ENCODE measurements around the gene DNAJC19.
A peak's percentile ranks its signal among the peaks of the same experiment; 100 is the strongest.
"Not testable (repeated sequence)": the region's sequence is repeated elsewhere in the genome, so short reads cannot be mapped to it uniquely, and the experiment has no call there.

DNAJC19 gene

DNA sequence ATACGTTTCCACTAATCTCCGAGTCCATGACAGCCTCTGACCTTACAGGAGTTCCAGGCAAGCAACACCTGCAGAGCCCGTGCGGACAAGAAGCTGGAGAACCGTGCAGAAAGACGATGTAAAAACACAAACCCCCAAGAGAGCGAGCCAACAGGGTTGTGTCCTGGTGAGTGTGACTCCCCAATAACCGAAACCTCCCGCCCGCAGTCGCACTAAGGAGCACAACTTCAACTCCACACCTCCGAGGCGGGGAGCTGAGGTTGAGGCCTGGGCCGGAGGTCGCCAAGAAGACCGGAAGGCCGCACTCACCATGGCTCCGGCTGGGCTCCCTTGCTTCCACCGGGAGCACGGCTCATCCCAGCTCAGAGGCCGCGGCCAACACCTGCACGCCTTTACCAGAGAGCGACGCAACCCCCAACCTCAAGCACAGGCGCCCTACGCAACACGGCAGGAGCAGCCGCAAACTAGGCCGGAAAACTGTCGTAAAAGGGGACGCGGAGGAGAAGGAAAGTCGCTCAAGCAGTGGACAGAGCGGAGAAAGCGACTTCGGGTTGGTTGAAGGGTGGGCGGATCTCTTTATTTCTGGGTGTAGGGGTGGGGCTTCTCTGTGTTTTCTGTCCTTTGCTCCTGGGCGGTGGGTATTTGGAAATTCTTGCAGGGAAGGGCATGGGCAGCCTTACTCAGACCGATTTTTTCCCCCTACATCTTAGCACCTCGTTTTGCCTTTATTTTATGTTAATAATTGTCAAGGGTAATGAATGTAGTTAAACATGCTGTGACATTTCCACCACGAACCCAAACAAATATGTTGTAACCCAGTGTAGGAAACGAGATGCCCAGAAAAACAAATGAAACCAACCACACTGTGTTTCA, at the start of gene DNAJC19:
Gene DNAJC19, minus strand, starts transcription at position 446 of the 873 bp plus-strand sequence. Its CDS starts 134 bp downstream, at position 312.
- peak; percentile 94 for DNase-seq (ENCODE audit: low spot score)

DNA sequence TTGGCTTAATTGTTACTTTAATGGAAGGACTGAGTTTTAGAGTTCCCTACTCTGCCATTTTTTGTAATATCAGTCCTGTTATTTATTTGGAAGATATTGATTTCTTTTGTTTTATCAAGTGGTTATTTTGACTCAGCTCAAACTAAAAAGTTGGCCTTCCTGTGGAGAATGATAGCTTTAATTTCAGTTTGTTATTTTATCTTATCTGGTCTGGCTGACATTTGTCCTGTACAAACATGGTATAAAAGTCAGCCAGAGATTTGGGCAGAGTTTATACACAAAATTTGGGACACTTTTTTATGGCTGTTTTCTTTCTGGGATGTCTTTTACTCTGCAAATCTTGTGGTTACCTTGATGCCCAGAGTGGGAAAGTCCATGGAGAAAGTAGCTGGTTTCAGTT, 41.4 kb upstream of the DNAJC19 start:
- no peak for DNase-seq (ENCODE audit: low spot score)

DNA sequence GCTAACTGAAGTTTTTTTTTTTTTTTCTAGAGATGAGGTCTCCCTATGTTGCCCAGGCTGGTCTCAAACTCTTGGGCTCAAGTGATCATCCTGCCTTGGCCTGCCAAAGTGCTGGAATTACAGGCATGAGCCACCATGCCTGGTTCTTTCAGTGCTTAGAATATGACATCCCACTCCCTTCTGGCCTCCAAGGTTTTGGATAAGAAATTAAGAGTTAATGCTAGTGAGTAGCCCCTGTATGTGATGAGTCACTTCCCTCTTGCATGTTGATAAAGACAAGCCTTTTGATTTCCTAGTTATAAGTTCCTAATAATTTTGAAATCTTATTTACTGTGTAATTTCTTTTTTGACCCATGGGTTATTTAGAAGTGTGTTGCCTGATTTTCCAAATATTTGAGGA, 35.7 kb upstream of the DNAJC19 start:
- no peak for DNase-seq (ENCODE audit: low spot score)

DNA sequence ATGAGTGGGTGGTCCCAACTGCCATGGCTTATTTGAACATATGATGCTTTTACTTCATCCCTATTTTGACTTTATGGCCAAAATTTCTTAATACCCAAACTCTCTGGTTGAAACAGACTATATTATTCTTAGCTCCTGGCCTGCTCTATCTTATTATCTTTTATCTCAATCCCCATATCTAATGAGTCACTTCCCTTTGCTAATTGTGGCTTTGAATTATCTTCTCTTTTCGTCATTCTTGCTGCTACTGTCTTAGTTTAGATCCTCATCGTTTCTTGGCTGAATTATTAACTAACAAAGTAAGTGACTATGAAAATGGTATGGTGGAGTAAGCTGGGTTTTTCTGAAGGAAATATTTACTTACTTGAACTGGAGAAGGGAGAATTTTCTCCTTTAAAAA, 28.2 kb upstream of the DNAJC19 start:
- no peak for DNase-seq (ENCODE audit: low spot score)

DNA sequence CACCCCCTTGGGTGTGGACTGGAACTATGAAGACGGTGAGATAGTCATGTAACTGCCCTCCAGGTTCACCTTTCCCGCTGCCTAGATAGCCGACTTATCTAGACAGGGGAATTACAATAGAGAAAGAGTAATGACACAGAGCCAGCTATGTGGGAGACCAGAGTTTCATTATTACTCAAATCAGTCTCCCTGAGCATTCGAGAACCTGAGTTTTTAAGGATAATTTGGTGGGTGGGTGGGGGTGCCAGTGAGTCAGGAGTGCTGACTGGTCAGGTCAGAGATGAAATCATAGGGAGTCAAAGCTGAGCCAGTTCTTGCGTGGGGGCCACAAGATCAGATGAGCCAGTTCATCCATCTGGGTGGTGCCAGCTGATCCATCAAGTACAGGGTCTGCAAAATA, 19.7 kb upstream of the DNAJC19 start:
- no peak for DNase-seq (ENCODE audit: low spot score)

DNA sequence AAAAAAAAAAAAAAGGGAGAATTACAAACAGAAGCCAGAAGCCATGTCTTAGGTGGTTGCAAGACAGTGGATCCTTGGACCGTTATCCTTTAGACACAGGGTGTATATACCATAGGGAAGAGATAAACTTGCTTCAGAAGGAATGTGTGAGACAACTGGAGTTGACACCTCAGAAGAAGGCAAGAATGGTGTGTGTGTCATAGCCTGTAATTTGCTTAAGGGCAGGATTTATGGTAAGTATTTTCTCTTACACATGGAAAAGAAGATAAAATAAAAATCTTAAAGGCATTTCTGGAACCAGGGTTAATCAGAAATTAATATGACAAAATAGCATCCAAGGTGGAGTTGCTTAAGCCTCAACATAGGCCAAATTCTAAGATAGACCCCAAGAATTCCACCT, 19.3 kb upstream of the DNAJC19 start:
- DNase-seq (ENCODE audit: low spot score), result no peak

DNA sequence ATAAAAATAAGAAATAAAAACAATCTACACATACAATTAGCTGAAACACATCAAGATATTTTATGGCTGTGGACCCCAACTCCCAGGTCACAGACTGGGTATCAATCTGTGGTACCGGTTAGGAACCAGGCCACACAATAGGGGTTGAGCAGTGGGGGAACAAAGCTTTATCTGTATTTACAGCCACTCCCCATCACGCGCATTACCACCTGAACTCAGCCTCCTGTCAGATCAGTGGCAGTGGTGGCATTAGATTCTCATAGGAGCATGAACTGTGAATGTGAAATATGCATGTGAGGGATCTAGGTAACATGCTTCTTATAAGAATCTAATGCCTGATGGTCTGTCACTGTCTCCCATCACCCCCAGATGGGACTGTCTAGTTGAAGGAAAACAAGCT, 17.7 kb upstream of the DNAJC19 start:
- no peak for DNase-seq (ENCODE audit: low spot score)

DNA sequence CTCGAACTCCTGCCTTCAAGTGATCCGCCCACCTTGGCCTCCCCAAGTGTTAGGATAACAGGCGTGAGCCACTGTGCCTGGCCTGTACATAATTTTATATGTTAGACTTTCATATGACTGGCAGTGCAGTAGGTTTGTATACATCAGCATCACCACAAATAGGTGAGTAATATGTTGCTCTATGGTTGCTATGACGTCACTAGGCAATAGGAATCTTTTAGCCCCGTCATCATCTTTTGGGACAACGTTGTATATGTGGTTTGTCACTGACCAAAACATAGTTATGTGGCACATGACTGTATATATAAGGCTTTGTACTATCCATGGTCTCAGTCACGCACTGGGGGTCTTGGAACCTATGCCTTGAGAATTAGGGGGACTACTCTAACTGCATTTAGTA, 17.0 kb upstream of the DNAJC19 start:
- DNase-seq (ENCODE audit: low spot score), result no peak

DNA sequence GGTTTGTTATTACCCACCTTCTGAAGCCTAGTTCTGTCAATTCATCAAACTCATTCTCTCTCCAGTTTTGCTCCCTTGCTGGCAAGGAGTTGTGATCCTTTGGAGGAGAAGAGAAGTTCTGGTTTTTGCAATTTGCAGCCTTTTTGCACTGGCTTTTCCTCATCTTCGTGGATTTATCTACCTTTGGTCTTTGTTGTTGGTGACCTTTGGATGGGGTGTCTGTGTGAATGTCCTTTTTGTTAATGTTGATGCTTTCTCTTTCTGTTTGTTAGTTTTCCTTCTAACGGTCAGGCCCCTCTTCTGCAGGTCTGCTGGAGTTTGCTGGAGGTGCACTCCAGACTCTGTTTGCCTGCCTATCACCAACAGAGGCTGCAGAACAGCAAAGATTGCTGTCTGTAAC, 13.9 kb upstream of the DNAJC19 start:
- DNase-seq (ENCODE audit: low spot score), result not testable (repeated sequence)

DNA sequence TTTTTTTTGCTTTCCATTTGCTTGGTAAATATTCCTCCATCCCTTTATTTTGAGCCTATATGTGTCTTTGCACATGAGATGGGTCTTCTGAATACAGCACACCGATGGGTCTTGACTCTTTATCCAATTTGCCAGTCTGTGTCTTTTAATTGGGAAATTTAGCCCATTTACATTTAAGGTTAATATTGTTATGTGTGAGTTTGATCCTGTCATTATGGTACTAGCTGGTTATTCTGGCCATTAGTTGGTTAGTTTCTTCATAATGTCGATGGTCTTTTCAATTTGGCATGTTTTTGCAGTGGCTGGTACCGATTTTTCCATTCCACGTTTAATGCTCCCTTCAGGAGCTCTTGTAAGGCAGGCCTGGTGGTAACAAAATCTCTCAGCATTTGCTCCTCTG, 12.8 kb upstream of the DNAJC19 start:
- DNase-seq (ENCODE audit: low spot score), result not testable (repeated sequence)

DNA sequence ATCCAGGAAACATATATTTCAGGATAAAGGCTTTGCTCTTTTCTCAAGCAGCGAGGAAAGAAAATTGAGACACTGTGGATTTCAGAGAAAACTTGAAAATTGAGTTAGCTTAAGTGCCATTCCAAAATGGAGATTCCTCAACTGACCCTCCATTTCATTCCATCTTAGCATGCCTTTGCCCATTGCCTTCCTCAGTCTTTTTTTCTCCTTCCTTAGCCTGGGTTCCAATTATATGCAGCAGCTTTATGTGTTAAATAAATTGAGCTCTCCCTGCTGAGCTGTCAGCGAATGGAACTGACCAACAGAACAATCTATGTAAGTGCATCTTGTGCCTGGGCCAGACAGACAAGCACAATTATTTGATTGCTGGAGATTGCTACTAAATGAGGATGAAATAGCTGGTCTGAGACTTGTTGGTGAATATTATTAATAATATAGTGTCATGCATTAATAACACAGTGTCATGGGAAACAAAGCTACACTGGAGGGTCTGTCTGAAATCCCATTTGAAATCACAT, 6.9 kb upstream of the DNAJC19 start:
- no peak for DNase-seq (ENCODE audit: low spot score)

DNA sequence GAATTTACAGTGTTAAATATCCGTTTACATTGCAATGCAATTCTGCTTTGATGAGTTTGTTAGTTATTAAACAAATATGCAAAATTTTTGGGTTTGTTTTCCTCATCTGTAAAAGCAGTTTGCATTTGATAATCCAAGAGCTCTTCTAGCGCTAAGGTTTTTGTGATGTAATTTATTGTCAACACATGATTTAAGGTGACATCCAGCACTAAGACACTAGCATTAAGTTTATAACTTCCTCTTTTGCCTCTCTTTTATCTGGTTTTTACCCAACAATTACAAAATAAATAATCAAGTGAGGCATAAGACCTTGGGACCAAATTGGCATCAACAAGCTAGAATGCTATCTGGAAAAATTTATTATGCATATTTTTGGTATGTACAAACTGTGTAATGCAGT, 969 bp upstream of the DNAJC19 start:
- DNase-seq (ENCODE audit: low spot score), result no peak

DNA sequence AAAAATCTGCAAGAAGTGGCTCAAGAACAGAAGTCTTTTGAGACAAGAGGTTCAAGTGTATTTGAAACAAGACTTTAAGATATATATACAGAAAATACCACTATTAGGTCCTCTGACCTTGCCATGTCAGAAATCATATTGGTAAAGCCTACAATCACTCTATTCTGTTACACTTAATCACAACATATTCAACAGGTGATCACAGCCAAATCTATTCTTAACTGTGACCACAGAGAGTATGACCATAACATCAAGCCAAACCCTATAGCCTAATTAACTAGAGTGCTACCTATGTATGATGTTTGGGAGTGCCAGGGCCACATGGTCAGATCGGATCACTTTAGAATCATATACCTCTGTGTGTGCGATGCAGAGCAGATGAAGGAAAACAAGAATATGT, 2.2 kb downstream of the DNAJC19 start:
- DNase-seq (ENCODE audit: low spot score), result no peak

DNA sequence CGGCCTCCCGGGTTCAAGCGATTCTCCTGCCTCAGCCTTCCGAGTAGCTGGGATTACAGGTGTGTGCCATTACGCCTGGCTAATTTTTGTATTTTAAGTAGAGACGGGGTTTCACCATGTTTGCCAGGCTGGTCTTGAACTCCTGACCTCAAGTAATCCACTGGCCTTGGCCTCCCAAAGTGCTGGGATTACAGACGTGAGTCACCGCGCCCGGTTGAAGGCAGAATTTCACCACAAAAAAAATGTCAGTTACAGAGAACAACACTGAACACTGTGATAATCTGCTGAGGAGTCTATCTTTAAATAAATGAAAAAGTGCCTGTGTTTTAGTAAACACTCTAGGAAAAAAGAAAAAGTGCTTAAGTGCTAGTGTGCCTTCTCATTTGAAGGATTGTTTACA, 3.2 kb downstream of the DNAJC19 start:
- DNase-seq (ENCODE audit: low spot score), result not testable (repeated sequence)

DNA sequence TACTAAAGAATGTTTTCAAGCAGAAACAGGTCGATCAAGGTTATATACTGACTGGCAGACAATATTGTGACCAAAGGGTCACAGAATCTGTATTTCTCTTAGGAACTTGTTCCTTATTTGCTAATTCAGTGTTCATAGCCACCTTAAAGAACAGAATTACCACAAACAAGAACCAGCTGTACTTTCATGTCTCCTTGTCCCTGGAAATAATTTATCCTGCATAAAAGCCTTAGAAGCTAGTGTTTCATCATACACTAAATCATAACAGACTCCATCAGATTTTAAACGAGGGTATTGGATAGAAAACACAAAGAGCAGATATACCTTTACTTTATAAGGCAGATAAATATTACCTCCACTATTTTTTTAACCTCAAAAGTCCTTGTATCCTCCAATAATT, 6.4 kb downstream of the DNAJC19 start:
- no peak for DNase-seq (ENCODE audit: low spot score)

DNA sequence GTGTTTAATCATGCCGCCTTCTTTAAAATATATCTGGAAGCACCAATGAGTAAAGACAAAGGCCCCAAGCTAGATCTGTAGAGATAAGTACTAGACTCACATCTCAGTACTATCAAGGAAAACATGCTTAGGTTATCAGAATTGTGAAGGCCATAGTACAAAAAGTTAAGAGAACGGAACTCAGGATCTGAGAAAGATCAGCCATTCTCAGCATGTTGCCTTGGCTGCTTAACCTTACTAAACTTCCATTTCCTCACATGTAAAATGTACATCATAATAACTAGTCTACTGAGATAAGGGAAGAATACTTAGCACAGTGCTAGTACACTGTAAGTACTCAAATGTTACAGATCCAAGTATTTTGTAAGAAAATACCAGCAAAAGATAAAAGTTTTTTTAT, 7.6 kb downstream of the DNAJC19 start:
- DNase-seq (ENCODE audit: low spot score), result no peak

DNA sequence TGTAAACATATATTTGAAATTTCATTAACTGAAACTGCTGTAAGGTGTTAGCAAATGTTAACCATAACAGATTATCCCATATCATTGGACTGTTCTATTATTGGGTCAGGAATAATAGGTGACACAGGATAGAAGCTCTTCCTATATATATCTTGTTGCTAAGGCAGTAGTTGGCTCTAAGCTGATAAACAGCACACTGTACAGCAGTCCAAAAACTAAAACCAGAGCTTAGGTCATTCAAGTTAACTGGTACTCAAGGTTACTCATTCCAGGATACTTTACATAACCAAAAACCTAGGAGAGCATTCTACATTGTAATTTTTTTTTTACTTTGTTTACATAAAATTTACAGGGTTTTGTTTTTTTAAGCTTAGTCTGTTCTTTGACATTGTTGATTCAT, 8.9 kb downstream of the DNAJC19 start:
- no peak for DNase-seq (ENCODE audit: low spot score)

DNA sequence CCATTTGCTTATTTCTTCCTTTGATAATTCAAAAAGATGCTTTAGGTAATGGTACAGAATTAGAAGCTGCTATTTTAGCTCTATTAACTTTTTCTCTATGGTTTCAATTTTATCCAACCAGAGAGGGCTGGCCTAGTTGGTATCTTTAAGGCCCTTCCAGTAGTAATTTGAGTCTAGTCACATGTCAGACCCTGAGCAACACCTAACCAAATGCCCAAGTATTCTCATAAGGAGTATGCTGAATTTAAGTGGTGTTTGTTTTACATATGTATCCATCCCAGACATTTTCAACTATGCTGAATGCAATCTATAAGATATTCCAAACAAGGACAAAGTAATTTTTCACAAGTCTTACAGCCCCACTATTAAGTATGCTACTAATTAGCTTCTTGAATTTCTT, 9.6 kb downstream of the DNAJC19 start:
- no peak for DNase-seq (ENCODE audit: low spot score)

DNA sequence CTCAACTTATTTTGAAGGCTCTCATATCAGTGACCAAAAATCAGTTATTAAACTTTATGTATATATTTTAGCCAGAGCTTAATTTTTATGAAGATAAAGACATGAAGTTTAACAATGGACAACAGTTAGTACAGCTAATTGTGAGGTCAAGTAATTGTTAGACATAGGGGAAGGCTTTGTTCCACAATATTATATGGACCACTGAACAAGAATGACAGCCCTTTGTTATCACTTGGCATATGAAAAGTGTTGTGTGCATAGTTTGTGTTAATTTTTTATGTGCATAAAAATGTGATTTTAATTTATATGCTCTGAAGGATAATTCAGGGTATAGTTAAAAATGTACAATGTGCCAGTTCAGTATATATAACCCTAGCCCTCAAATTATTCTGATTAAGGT, 12.0 kb downstream of the DNAJC19 start:
- DNase-seq (ENCODE audit: low spot score), result no peak

DNA sequence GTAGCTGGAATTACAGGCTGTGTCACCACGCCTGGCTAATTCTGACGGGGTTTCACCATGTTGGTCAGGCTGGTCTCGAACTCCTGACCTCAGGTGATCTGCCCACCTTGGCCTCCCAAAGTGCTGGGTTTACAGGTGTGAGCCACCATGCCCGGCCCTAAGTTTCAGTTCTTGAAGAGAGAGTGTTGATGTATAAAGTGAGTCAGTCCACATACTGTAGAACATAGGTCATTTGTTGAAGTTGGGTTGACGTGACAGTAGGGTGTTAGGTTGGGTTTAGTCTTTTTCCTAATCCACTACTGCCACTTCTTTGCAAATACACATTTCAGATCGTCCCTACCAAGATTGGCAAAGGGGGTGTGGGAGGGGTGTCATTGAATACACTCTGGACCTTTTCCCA, 15.2 kb downstream of the DNAJC19 start:
- no peak for DNase-seq (ENCODE audit: low spot score)

DNA sequence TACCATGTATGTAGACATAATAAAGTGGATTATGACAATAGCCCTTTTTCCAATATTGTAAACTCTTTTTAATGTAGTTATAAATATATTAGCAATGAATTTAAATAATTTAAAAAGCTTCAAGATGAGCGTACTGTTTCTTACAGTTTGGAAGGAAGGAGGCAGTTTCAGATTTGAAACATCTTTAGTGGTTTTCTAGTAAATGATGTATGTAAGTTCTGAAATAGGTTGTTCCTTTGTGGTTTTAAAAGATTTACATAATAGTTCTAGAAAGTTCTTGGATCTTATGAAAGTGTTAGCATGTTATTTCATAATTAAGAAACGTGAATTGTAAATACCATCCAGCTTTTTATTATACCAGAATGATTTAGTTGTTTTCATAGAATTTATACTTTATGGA, 16.0 kb downstream of the DNAJC19 start:
- DNase-seq (ENCODE audit: low spot score), result no peak

DNA sequence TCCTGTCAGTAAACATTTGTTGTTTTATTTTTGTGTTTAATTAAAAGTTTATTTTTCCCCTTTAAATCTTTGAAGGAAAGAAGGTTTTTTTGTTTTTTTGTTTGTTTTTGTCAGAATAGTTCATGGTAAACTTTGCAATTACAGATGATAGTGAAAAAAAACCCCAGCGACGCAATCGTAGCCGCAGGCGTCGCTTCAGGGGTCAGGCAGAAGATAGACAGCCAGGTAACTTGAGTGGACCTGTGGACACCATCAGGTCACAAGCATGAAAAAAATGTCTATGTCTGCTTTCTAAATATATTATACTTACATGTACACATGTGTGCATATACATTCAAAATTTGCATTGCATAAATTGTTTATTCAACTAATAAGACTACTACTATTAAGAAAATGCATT, 18.6 kb downstream of the DNAJC19 start:
- DNase-seq (ENCODE audit: low spot score), result no peak

DNA sequence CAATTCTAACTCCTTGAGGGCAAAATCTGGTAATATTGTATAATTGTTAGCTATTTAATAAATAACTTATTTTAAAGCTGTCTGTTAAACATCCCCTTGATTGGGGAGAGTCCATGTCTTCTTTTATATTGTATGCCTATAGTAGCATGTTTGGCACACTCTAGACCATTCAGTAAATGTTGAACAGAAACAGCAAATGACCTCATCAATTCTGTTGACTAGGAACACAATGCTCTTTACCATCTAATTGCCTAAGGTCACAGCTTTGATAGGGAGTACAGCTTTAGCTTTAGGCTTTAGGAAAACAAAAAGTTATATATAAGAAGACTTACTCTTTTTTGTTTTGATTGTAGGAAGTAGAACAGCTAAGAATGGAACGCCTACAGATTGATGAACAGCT, 27.0 kb downstream of the DNAJC19 start:
- DNase-seq (ENCODE audit: low spot score), result no peak

DNA sequence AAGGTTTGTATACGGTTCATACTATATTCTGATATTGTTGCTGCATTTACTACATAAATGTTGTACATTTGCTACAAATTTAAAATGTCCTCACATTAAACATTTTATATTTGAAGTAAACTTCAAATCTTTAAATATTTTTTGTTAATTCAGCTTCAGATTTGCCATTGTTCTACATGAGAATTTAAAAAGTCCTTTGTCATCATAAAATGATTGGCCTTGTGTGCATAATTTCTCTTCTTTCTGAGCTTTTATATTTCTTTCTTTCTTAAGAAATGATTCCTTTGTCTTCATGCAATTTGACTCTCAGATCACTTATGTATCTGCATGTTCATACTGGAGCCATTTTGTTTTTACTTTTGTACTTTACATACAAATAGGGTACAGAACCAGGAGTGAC, 28.0 kb downstream of the DNAJC19 start:
- no peak for DNase-seq (ENCODE audit: low spot score)
